CD4-positive, alpha-beta T cell treated with Interleukin-4 for 4 hours (primary cell): ENCODE results near the gene SPDYE11.
"Not testable (repeated sequence)": the region's sequence is repeated elsewhere in the genome, so short reads cannot be mapped to it uniquely, and the experiment has no call there.

Source experiments
- DNase-seq: peaks from one replicate; pipeline ENCODE4 v3.0.0-alpha.2; 2020

Gene SPDYE11, protein sequence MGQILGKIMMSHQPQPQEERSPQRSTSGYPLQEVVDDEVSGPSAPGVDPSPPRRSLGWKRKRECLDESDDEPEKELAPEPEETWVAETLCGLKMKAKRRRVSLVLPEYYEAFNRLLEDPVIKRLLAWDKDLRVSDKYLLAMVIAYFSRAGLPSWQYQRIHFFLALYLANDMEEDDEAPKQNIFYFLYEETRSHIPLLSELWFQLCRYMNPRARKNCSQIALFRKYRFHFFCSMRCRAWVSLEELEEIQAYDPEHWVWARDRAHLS

DNA sequence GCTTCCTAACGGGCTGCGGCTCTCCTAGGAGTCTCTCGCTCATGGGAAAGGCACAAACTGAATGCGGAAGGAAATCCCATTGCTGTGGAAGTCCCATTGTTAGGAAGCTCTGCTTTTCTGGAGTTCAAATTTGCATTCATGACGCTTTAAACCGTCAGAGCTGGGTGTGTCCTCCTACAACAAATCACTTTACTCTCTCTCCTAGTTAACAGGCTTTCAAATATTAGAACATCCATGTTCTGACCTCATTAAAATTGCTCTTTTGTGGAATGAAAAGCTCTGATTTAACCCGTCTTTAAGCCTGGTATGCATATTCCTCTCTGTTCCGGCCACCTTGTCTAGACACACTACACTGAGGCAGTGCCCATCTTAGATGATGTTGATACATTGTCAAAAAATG, at the start of gene SPDYE11:
SPDYE11 (minus strand) TSS at position 101 of the 400 bp plus-strand sequence. CDS start 1,800 bp downstream, outside the sequence.
- not testable (repeated sequence) for DNase-seq

DNA sequence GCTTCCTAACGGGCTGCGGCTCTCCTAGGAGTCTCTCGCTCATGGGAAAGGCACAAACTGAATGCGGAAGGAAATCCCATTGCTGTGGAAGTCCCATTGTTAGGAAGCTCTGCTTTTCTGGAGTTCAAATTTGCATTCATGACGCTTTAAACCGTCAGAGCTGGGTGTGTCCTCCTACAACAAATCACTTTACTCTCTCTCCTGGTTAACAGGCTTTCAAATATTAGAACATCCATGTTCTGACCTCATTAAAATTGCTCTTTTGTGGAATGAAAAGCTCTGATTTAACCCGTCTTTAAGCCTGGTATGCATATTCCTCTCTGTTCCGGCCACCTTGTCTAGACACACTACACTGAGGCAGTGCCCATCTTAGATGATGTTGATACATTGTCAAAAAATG, 28.2 kb upstream of the SPDYE11 start, which contains the start of gene SPDYE9:
SPDYE9 (minus strand) TSS at position 101 of the 400 bp plus-strand sequence. CDS start 1,800 bp downstream, outside the sequence.
- DNase-seq, result not testable (repeated sequence)

DNA sequence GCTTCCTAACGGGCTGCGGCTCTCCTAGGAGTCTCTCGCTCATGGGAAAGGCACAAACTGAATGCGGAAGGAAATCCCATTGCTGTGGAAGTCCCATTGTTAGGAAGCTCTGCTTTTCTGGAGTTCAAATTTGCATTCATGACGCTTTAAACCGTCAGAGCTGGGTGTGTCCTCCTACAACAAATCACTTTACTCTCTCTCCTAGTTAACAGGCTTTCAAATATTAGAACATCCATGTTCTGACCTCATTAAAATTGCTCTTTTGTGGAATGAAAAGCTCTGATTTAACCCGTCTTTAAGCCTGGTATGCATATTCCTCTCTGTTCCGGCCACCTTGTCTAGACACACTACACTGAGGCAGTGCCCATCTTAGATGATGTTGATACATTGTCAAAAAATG, 28.0 kb downstream of the SPDYE11 start, which contains the start of gene SPDYE8:
SPDYE8 (minus strand) TSS at position 101 of the 400 bp plus-strand sequence. CDS start 1,800 bp downstream, outside the sequence.
- DNase-seq, result not testable (repeated sequence)

DNA sequence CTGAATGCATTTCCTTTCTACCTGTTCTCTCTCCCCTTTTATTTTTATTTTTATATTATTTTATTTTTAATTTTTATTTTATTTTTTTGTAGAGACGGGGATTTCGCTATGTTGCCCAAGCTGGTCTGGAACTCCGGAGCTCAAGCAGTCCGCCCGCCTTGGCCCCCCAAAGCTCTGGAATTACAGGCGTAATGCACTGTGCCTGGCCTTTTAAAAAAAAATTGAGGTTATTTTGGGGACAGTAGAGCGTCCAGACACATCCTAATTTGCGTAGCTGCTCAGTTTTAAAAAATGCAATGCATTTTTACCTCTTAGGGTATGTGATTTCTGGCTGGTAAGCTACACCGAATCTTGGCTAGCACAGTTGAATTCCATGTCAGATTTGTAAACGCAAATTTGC, 51.2 kb downstream of the SPDYE11 start:
- DNase-seq, result not testable (repeated sequence)

DNA sequence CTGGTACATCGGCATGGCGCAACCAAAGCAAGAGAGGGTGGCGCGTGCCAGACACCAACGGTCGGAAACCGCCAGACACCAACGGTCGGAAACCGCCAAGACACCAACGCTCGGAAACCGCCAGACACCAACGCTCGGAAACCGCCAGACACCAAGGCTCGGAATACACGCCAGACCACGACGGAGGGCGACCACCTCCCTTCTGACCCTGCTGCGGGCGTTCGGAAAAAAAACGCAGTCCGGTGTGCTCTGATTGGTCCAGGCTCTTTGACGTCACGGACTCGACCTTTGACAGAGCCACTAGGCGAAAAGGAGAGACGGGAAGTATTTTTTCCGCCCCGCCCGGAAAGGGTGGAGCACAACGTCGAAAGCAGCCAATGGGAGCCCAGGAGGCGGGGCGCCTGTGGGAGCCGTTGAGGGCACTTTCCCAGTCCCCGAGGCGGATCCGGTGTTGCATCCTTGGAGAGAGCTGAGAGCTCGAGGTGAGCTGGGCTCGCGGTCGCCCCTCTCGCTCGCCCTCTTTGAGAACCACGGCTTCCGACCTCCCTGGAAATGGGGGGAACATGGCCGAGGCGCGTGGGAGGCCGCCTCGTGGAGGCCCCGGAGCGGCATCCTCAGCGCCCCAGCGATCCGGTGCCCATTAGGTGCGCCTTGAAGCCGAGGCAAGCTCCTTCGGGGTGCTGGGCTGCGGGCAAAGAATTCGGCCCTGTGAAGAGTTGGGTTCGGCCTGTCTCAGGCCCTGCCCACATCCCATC, 51.8 kb downstream of the SPDYE11 start:
- peak; percentile 91 for DNase-seq

DNA sequence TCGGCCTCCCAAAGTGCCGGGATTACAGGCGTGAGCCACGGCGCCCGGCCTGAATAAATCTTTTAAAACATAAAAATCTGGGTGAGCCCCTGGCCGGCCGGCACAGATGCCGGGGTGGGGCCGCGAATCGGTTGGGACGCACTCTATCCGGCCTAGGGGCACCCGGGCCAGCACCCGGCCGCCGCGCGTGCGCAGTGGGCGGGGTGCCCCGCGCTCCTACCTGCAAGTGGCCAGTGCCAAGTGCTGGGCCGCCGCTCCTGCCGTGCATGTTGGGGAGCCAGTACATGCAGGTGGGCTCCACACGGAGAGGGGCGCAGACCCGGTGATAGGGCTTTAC, 52.4 kb downstream of the SPDYE11 start:
- DNase-seq, result peak; percentile 62

DNA sequence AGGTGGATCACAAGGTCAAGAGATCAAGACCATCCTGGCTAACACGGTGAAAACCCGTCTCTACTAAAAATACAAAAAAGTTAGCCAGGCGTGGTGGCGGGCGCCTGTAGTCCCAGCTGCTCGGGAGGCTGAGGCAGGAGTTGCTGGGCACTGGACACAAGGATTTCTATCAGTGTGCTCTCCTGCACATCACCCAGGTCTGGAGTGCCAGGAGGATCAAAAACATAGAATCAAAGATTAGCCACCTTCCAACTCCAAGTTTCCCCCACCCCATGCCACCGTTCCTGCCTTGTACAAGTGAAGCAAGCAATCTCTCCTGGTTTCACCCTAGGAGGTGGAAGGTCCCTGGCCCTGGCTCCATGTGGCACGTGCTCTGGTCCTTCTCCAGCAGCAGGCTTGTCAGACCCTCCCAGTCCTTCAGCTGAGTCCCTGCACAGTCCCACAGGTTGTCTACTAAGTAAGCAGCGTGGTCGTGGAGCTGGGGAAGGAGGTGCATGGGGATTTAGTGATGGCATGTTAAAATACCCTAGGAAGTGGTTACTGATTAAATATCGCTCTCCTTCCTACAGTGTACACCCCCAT, 59.7 kb downstream of the SPDYE11 start:
- not testable (repeated sequence) for DNase-seq
